Esophagus squamous epithelium (tissue), 5 donors: Measurements from ENCODE around the gene TIGAR. TPM values are rescaled to one million over a fixed set of nuclear protein-coding genes. Genes with fewer than 3 reads are reported as not detected.

Source experiments
- DNase-seq: peaks from one replicate; lab custom pipeline; 2025; lab: John Stamatoyannopoulos, UW
- H3K27ac ChIP-seq, 4 donors: fragments of 200-600 bp; sonication (generic); one replicate each; pipeline ENCODE4 v1.5.1; 2016 to 2019; ENCODE audit warnings: mild to moderate bottlenecking in 1 of 4
- H3K27me3 ChIP-seq, 4 donors: fragments of 200-600 bp; sonication (generic); 1 replicate in 3 of 4; 2 replicates in 1 of 4; pipeline versions ENCODE4 v1.5.1 to v1.6.0; 2017 to 2021; ENCODE audit warnings: antibody characterized with exemption in 1 of 4
- H3K36me3 ChIP-seq, 3 donors: fragments of 200-600 bp; sonication (generic); one replicate each; pipeline ENCODE4 v1.5.1; 2016 to 2019
- H3K4me1 ChIP-seq, 3 donors: fragments of 200-600 bp; sonication (generic); one replicate each; pipeline ENCODE4 v1.5.1; 2017 to 2019
- H3K4me3 ChIP-seq, 4 donors: fragments of 200-600 bp; sonication (generic); 1 replicate in 3 of 4; 2 replicates in 1 of 4; pipeline ENCODE4 v1.5.1; 2016 to 2019; ENCODE audit warnings: mild to moderate bottlenecking in 2 of 4, moderate library complexity in 1 of 4
- H3K9me3 ChIP-seq, 3 donors: fragments of 200-600 bp; sonication (generic); one replicate each; pipeline ENCODE4 v1.5.1; 2016 to 2019
- POLR2A ChIP-seq, 4 donors: fragments of 450-650 bp; IDR thresholded peaks; one replicate each; pipeline ENCODE4 v1.6.1; 2017; ENCODE audit warnings: antibody characterized with exemption in 4 of 4, mild to moderate bottlenecking in 4 of 4, moderate library complexity in 3 of 4
- WGBS, 2 donors: methylation state at CpG; one replicate each; pipeline ENCODE4 v1.1.5; 2018; 5-methylcytosine and 5-hydroxymethylcytosine counted together
- intact Hi-C: fragments of 100-400 bp; cut with DNase I; formaldehyde crosslinking; loops from one replicate; pipeline ENCODE4 v1.15.0; 2022
- total RNA-seq, 4 donors: library from RNA; depleted of rRNA; stranded (reverse); fragments of >200 nt; gene quantifications; one replicate each; pipeline ENCODE4 v1.1.0, GENCODE V29; 2016
- TF ChIP-seq, protein P1 (sequence below), 6 experiments: fragments of 450-650 bp in 4 of 6; fragments of 200-600 bp in 2 of 6; sonication (generic) in 2 of 6; IDR thresholded peaks; one replicate each; pipeline ENCODE4 v1.5.1; 2016 to 2019; ENCODE audit warnings: antibody characterized with exemption in 6 of 6, mild to moderate bottlenecking in 4 of 6, moderate library complexity in 4 of 6
- donor health status: DM: yes; HTN: yes; CAD: no.

TIGAR gene
- total RNA-seq, 4 donors from 2014 or later: 5.1 to 8.1 (median 5.9) TPM

DNA sequence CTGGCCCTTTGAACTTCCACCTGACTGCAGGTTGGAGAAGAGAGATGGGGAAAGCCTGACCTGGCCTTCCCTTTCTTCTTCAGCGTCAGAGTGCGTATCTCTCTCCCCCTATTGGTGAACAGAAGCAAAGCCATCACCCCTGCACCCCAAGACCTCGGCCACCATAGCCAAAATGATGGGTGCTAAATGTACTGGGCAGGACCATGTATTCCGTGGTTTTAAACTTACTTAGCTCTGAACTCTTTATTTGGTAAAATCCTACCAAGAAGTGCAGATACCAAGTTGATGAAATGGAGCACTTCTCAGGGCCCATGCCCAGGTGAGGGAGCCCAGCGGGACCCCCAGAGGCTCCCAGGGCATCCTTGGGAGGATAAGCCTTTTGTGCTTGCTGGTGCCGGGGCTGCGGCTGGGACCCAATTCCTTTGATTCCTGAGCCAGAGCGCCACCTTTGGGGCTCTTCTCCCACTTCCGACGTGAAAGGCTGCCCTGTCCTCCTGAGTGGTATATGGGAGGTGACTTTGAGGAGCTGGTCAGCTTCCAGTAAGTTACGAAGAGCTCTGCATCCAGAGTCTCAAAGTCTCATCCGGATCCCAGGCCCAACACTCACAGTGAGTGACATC, 38.0 kb upstream of the TIGAR start:
- intact Hi-C loops: no loop called here
- H3K36me3 ChIP-seq: peaks cover 6 to 94% (median 17%) of the 10 kb centered on the region in 3 donors
- no peaks in the 10 kb centered on the region for H3K27me3 ChIP-seq
- H3K27ac ChIP-seq: peak overlapping the region in 2 of 4 donors; percentile 1 to 10
- TF ChIP-seq, protein P1, sequence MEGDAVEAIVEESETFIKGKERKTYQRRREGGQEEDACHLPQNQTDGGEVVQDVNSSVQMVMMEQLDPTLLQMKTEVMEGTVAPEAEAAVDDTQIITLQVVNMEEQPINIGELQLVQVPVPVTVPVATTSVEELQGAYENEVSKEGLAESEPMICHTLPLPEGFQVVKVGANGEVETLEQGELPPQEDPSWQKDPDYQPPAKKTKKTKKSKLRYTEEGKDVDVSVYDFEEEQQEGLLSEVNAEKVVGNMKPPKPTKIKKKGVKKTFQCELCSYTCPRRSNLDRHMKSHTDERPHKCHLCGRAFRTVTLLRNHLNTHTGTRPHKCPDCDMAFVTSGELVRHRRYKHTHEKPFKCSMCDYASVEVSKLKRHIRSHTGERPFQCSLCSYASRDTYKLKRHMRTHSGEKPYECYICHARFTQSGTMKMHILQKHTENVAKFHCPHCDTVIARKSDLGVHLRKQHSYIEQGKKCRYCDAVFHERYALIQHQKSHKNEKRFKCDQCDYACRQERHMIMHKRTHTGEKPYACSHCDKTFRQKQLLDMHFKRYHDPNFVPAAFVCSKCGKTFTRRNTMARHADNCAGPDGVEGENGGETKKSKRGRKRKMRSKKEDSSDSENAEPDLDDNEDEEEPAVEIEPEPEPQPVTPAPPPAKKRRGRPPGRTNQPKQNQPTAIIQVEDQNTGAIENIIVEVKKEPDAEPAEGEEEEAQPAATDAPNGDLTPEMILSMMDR (IDR thresholded peaks at IDR 0.05): no peak
- TF ChIP-seq POLR2A (IDR thresholded peaks at IDR 0.05): no peak
- 76 to 80% methylated on average over 9 to 10 of the region's 12 CpGs for WGBS, 2 donors
- H3K4me1 ChIP-seq: peaks cover 8 to 79% (median 42%) of the 10 kb centered on the region in 3 donors
- no peaks in the 10 kb centered on the region for H3K9me3 ChIP-seq
- no peak for DNase-seq
- no peak overlapping the region for H3K4me3 ChIP-seq

DNA sequence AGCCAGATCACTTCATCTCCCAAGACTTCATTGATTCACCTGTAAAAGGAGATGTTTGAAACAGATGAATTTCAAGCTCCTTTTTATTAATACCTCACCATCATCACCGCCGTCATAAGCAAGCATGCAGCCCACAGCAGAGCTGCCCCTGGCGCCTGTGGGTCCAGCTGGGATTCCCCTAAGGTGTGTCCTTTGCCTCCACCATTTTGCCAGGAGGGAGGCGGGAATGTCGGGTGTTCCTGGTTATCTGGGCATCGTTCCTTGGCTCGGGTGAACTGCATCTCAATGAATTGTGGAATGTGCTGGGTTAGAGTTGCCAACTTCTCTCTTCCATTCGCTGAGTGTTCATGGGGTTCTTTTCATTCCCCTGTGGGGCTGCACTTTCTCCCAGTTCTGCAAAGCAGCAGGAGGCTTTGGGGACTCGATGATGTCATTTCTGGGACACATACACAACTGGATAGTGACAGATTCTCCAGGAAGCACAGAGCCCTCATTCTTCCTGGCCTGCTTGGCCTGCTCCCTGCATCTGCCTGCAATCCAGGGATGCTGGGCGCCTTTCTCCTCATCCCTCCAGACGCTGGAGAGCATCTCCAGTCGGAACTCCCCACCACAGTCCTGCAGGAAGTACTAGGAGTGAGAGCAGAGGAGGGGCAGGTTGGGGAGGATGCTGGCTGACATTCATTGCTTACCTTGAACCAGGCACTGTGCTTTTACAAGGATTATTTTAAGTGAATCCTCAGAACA, 37.3 kb upstream of the TIGAR start:
- H3K27ac ChIP-seq: peak overlapping the region in 1 of 4 donors; percentile 10
- H3K36me3 ChIP-seq: peaks cover 6 to 94% (median 17%) of the 10 kb centered on the region in 3 donors
- DNase-seq: no peak
- no peak overlapping the region for H3K4me3 ChIP-seq
- intact Hi-C loops: no loop called here
- H3K9me3 ChIP-seq: no peaks in the 10 kb centered on the region
- 56 to 61% methylated on average over 9 of the region's 12 CpGs for whole genome bisulfite sequencing, 2 donors
- no peak for TF ChIP-seq POLR2A (IDR thresholded peaks at IDR 0.05)
- TF ChIP-seq, protein P1 (IDR thresholded peaks at IDR 0.05): no peak
- H3K27me3 ChIP-seq: no peaks in the 10 kb centered on the region
- peaks cover 8 to 79% (median 36%) of the 10 kb centered on the region in 3 donors for H3K4me1 ChIP-seq

DNA sequence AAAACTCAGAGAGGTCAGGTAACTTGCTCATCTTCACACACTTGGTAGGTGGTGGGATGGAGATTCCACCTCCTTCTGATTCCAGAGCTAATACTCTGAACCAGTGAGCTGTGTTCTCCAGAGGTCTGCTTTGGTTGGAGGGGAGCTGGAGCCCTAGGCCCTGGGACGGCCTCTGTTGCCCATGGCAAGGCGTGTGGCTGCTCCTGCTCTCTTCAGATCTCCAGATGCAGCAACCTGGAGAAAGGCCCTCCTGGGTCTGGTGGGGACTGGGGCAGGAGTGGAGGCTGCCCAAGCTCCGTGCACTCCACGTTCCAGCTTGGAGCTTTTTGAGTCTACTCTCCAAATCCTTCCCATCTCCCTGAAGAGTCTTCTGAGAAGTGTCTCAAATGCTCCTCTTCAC, 36.7 kb upstream of the TIGAR start:
- Histone ChIP-seq H3K27ac (no peak overlapping the region), H3K27me3 (no peaks in the 10 kb centered on the region), H3K4me3 (no peak overlapping the region), H3K4me1 (peaks cover 8 to 79% (median 33%) of the 10 kb centered on the region in 3 donors), H3K9me3 (no peaks in the 10 kb centered on the region), H3K36me3 (peaks cover 6 to 94% (median 21%) of the 10 kb centered on the region in 3 donors)
- intact Hi-C loops: no loop called here
- TF ChIP-seq, protein P1 (IDR thresholded peaks at IDR 0.05): no peak
- no peak for TF ChIP-seq POLR2A (IDR thresholded peaks at IDR 0.05)
- WGBS, 2 donors: 94% methylated on average over 3 to 4 of the region's 4 CpGs
- no peak for DNase-seq

DNA sequence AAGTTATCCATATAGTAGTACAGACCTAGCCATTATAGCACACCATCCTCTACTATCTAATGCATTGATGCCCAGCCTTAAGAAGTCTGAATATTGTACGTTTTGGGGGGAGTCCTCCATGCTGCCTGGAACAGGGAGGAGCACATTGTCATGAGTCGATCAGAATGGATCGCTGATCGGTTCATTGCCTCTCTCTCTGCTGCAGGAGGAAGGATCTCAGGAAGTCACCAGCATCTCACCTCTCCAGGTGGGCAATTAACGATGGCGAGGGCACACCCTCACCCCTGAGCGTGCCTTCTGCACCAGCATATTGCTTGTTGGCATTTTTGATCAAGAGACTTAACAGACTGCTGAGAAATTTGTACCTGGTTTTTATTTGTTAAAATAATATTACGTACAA, 35.9 kb upstream of the TIGAR start:
- intact Hi-C loops: no loop called here
- TF ChIP-seq, protein P1 (IDR thresholded peaks at IDR 0.05): no peak
- no peak for TF ChIP-seq POLR2A (IDR thresholded peaks at IDR 0.05)
- no peak for DNase-seq
- Histone ChIP-seq H3K9me3 (no peaks in the 10 kb centered on the region), H3K36me3 (peaks cover 6 to 94% (median 29%) of the 10 kb centered on the region in 3 donors), H3K4me1 (peaks cover 8 to 79% (median 27%) of the 10 kb centered on the region in 3 donors), H3K27me3 (no peaks in the 10 kb centered on the region), H3K4me3 (no peak overlapping the region), H3K27ac (no peak overlapping the region)
- WGBS, 2 donors: 82 to 85% methylated on average over 7 to 8 of the region's 8 CpGs

DNA sequence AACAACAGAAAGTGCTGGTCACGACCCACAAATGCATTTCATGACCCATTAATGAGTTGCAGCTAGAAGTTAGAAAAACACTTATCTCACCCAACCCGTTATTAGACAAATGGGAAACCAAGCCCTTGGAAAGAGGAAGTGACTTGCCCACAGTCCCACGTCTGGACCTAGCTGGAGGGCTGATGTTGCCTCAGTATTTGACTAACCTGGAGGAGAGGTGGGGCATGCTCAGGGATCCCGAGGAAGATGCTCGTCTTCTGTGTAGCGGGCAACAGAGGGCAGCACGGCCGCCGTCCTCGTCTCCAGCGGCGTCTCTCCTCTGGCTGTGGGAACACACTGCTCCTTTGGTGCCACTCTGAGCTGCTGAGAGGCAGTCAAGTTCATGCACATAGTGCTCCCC, 34.8 kb upstream of the TIGAR start:
- Histone ChIP-seq H3K4me3 (no peak overlapping the region), H3K4me1 (peaks cover 5 to 73% (median 19%) of the 10 kb centered on the region in 3 donors), H3K36me3 (peaks cover 0 to 91% (median 25%) of the 10 kb centered on the region in 3 donors), H3K9me3 (no peaks in the 10 kb centered on the region), H3K27me3 (no peaks in the 10 kb centered on the region), H3K27ac (peak overlapping the region in 1 of 4 donors; percentile 80)
- intact Hi-C loops: no loop called here
- DNase-seq: no peak
- WGBS, 2 donors: 44 to 71% methylated on average over 3 to 11 of the region's 12 CpGs
- TF ChIP-seq POLR2A (IDR thresholded peaks at IDR 0.05): no peak
- TF ChIP-seq, protein P1 (IDR thresholded peaks at IDR 0.05): no peak
